Measurements from ENCODE around the gene TNIK.

The TNIK gene

DNA sequence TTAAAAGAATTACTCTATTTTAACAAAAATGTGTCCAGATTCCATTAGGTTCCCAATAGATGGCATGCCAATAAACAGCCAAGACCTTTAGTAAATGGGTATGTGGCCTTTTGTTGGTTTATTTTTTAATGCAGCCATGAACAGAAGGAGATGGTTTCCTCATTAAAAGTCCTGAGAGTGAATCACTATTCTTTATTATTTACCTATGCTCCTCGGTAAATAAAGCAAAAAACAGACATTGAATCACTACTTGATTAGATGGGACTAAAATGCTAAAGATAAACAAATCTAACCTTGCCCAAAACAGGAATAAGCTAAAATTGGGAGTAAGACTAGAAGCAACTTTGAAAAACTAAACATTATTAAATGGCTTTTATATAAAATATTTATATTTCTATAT is 94.2 kb downstream of the TNIK start:
- in situ Hi-C loops (cut with MboI; ENCODE audit: low pct_unique_long_range_greater_than_20kb, low sequenced_read_pairs, unreplicated experiment), result no loop called here
- TF ChIP-seq, protein P1, sequence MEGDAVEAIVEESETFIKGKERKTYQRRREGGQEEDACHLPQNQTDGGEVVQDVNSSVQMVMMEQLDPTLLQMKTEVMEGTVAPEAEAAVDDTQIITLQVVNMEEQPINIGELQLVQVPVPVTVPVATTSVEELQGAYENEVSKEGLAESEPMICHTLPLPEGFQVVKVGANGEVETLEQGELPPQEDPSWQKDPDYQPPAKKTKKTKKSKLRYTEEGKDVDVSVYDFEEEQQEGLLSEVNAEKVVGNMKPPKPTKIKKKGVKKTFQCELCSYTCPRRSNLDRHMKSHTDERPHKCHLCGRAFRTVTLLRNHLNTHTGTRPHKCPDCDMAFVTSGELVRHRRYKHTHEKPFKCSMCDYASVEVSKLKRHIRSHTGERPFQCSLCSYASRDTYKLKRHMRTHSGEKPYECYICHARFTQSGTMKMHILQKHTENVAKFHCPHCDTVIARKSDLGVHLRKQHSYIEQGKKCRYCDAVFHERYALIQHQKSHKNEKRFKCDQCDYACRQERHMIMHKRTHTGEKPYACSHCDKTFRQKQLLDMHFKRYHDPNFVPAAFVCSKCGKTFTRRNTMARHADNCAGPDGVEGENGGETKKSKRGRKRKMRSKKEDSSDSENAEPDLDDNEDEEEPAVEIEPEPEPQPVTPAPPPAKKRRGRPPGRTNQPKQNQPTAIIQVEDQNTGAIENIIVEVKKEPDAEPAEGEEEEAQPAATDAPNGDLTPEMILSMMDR (IDR thresholded peaks at IDR 0.05; ENCODE audit: extremely low read depth, insufficient read depth, missing control alignments), result no peak
- no peak for DNase-seq (ENCODE audit: low spot score)

DNA sequence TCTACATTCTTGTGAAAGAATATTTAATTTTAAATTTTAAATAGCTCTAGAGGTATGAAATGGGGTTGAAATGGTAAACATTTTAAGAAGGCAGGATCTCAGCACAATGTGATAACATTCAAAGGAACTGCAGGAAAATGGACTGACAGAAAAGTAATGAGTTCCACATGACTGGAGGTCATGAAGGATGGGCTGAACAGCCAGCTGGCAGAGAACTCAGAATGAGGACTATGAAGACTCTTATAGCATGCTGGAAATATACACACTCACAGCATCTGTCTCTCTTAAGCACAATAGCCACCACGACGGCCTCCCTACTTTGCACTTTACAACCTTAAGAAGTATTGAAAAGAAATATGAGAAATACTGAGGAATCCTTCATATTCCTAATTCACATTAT is 94.7 kb downstream of the TNIK start:
- no peak for DNase-seq (ENCODE audit: low spot score)
- TF ChIP-seq, protein P1 (IDR thresholded peaks at IDR 0.05; ENCODE audit: extremely low read depth, insufficient read depth, missing control alignments), result no peak
- in situ Hi-C loops (cut with MboI; ENCODE audit: low pct_unique_long_range_greater_than_20kb, low sequenced_read_pairs, unreplicated experiment), result no loop called here

DNA sequence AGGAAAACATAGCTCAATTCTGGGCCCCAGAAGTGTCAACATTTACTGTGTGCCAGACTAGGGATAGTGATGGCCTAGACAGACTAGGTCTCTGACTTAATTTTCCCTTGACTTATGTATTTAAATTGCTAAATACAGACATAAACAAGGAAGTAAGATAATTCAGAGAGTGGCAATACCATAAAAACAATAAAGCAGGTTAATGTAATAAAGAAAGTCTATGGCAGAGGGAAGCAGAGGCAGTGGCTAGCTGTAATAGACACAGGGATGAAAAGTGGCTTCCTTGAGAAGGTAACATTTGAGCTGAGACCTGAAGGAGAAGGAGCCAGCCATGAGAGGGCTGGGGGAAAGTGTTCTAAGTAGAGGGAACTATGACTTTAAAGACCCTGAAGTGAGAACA is 95.7 kb downstream of the TNIK start:
- TF ChIP-seq, protein P1 (IDR thresholded peaks at IDR 0.05; ENCODE audit: extremely low read depth, insufficient read depth, missing control alignments), result no peak
- DNase-seq (ENCODE audit: low spot score), result no peak
- in situ Hi-C loops (cut with MboI; ENCODE audit: low pct_unique_long_range_greater_than_20kb, low sequenced_read_pairs, unreplicated experiment), result no loop called here

DNA sequence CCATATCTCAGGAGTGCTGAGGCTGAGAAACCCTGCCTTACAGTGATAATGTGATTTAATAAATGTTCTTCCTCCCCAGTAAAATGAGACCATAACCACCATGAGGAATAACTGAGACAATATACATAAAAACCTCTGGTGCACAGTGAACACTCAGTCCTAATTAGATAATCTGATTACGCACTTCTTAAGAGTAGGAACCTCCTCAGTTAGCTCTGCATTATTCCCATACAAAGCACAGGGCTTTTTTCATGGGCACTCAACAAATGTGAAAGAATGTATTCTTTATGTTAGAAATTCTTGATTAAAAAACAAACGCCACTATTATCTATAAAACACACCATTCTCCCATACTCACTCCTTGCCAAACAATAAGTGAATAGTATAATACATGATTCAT is 97.0 kb downstream of the TNIK start:
- in situ Hi-C loops (cut with MboI; ENCODE audit: low pct_unique_long_range_greater_than_20kb, low sequenced_read_pairs, unreplicated experiment), result no loop called here
- DNase-seq (ENCODE audit: low spot score), result no peak
- TF ChIP-seq, protein P1 (IDR thresholded peaks at IDR 0.05; ENCODE audit: extremely low read depth, insufficient read depth, missing control alignments), result no peak

DNA sequence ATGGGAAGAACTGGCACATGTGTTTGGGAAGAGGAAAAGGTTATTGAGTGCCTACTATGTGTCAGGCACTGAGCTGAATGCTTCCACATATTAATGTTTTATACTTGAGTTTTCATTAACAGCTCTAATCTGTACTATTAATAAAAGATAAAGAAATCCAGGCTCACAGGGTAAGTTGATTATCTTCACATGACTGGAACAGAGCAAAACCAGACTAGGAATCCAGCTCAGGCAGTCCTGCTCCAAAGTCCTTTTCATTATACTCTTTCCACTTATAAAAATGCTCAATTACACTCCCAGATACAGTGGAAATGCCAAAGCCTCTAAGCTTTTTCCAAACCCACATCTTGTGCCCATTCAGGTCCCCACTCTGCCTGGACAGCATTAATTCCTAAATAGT is 97.6 kb downstream of the TNIK start:
- in situ Hi-C loops (cut with MboI; ENCODE audit: low pct_unique_long_range_greater_than_20kb, low sequenced_read_pairs, unreplicated experiment), result no loop called here
- DNase-seq (ENCODE audit: low spot score), result no peak
- TF ChIP-seq, protein P1 (IDR thresholded peaks at IDR 0.05; ENCODE audit: extremely low read depth, insufficient read depth, missing control alignments), result no peak

DNA sequence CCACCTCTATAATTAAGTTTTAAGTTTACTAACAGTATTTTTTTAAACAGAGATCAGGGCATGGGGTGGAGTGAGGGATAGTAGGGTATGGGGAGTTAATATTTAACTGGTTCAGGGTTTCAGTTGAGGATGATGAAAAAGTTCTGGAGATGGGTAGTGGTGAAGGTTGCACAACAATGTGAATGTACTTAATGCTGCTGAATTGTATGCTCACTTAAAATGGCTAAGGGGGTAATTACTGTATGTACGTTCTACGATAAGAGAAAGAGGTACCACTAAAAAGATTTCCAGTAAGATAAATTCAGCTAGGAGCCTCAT is 101.4 kb downstream of the TNIK start:
- in situ Hi-C loops (cut with MboI; ENCODE audit: low pct_unique_long_range_greater_than_20kb, low sequenced_read_pairs, unreplicated experiment), result no loop called here
- TF ChIP-seq, protein P1 (IDR thresholded peaks at IDR 0.05; ENCODE audit: extremely low read depth, insufficient read depth, missing control alignments), result no peak
- no peak for DNase-seq (ENCODE audit: low spot score)
